IMR-90 (cell line): ENCODE measurements around the gene TMEM200A. TPM values are rescaled to one million over a fixed set of nuclear protein-coding genes. Genes with fewer than 3 reads are reported as not detected.

ENCODE experiments used
- CEBPB ChIP-seq: IDR thresholded peaks from 2 replicates; pipeline ENCODE4 v1.6.1; 2012; ENCODE audit warnings: low read depth, low read length, improper control_type of control experiment
- RCOR1 ChIP-seq: IDR thresholded peaks from 2 replicates; pipeline ENCODE4 v1.6.1; 2012; ENCODE audit warnings: mild to moderate bottlenecking, low read length, improper control_type of control experiment; ENCODE audit not compliant: insufficient replicate concordance
- SMC3 ChIP-seq: fragments of 150-350 bp; IDR thresholded peaks from 2 replicates; pipeline ENCODE4 v1.6.1; 2016; ENCODE audit warnings: low read depth, mild to moderate bottlenecking, antibody characterized with exemption, low read length, moderate library complexity
- polyA plus RNA-seq, 3 experiments: library from polyadenylated mRNA; depleted of rRNA; stranded (reverse); fragments of >200 nt; gene quantifications; 2 replicates each; pipeline ENCODE4 v1.2.3, GENCODE V29; 2012; ENCODE audit warnings: low replicate concordance in 1 of 3
- total RNA-seq: library from RNA; depleted of rRNA; stranded (reverse); fragments of >200 nt; gene quantifications from 2 replicates; pipeline ENCODE4 v1.2.3, GENCODE V29; 2012
- TF ChIP-seq, protein P1 (sequence below): fragments of 150-350 bp; IDR thresholded peaks from 2 replicates; pipeline ENCODE4 v1.6.1; 2016; ENCODE audit warnings: low read depth, mild to moderate bottlenecking, low read length, moderate library complexity, borderline replicate concordance
- TF ChIP-seq, protein P2 (sequence below): fragments of 150-350 bp; IDR thresholded peaks from 2 replicates; pipeline ENCODE4 v1.6.1; 2017; ENCODE audit warnings: mild to moderate bottlenecking, antibody characterized with exemption, low read length, low read depth

TMEM200A gene
- total and polyA plus RNA-seq, 2 of the 4 experiments (the other 2 are of a cell fraction) = 22.8 to 37.1 TPM

DNA sequence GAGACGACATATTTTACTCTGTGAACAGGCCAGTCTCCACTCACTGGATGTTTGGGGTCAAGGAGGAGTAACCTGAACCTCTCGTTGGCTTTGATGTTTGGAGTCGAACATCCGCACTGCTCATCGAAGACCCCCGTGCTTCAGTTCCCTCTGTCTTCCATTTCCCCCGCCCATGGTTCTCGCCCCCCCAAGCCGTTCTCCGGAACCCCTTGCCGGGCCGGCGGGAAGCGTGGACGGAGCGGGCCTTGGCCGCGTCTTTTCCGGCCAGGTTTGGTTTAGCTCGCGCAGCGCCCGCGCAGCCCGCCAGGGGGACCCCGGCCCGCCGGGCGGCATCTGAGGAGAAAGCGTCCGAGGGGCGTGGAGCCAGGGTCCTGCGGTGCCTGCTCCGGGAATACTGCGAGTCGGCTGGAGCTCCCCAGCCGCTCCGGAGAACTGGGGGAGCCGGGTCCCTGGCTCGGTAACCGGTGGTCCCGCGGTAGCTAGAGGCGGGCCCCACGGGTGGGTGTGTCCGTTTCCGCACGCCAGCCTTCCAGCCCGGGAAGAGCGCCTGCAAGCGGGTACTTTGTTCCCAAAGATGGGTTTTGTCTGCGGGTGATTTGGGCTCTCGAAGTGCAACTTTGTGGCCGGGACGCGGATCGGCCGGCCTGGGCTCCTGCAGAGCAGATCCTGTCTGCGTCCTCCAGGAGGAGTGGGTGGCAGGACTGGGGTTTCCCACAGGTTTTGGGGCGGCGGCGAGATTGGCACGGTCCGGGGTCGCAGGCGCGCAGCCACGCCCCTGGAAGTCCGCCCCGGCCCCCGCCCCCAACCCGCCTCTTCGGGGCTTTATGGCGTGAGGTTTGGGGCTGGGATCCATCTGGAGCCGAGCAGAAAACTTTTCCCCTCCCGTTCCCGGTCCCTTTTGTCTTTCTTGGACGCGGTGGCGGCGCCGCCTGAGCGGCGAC lies at the start of gene TMEM200A (continued):
- TF ChIP-seq, protein P1, sequence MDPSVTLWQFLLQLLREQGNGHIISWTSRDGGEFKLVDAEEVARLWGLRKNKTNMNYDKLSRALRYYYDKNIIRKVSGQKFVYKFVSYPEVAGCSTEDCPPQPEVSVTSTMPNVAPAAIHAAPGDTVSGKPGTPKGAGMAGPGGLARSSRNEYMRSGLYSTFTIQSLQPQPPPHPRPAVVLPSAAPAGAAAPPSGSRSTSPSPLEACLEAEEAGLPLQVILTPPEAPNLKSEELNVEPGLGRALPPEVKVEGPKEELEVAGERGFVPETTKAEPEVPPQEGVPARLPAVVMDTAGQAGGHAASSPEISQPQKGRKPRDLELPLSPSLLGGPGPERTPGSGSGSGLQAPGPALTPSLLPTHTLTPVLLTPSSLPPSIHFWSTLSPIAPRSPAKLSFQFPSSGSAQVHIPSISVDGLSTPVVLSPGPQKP = no peak
- TF ChIP-seq SMC3 (peak; percentile 84), RCOR1 (no peak), CEBPB (no peak)
- TF ChIP-seq, protein P2, sequence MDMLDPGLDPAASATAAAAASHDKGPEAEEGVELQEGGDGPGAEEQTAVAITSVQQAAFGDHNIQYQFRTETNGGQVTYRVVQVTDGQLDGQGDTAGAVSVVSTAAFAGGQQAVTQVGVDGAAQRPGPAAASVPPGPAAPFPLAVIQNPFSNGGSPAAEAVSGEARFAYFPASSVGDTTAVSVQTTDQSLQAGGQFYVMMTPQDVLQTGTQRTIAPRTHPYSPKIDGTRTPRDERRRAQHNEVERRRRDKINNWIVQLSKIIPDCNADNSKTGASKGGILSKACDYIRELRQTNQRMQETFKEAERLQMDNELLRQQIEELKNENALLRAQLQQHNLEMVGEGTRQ = no peak
